Caco-2 (cell line): ENCODE measurements around the gene WDR81. TPM values are rescaled to one million over a fixed set of nuclear protein-coding genes. Genes with fewer than 3 reads are reported as not detected.

Experiments used
- BruUV-seq: library from RNA; stranded (reverse); fragments of 400-500 nt; replicated peaks from 2 replicates; lab custom pipeline; 2021; lab: Mats Ljungman, UMichigan
- CTCF ChIA-PET: fragments of 300-600 bp; sonication (Branson Sonifier 250); formaldehyde crosslinking; loops from one replicate; lab custom pipeline; 2022; ENCODE audit warnings: antibody characterized with exemption; lab: Charles Lee
- POLR2A ChIA-PET: fragments of 300-600 bp; sonication (Branson Sonifier 250); formaldehyde crosslinking; loops from one replicate; lab custom pipeline; 2022; ENCODE audit warnings: antibody characterized with exemption; lab: Charles Lee
- DNase-seq, 2 experiments: peaks; one replicate each; pipeline versions ENCODE4 v3.0.0 to v3.0.0-alpha.2; 2020 to 2022
- H3K27me3 ChIP-seq: replicated peaks from 2 replicates; pipeline ENCODE4 v1.6.0; 2011; ENCODE audit warnings: low read length; ENCODE audit not compliant: control insufficient read depth, insufficient read depth
- H3K36me3 ChIP-seq: 2 replicates; pipeline ENCODE4 v1.5.1; 2011; ENCODE audit warnings: low read length; ENCODE audit not compliant: control insufficient read depth, insufficient read depth
- H3K4me1 ChIP-seq: fragments of 250-450 bp; sonication (Bioruptor Pico); 2 replicates; pipeline ENCODE4 v1.5.1; 2020; ENCODE audit warnings: mild to moderate bottlenecking
- H3K4me3 ChIP-seq: 2 replicates; pipeline ENCODE4 v1.5.1; 2011; ENCODE audit warnings: low read depth, mild to moderate bottlenecking, control low read depth, low read length
- H3K9me3 ChIP-seq: fragments of 250-450 bp; sonication (Bioruptor Pico); 2 replicates; pipeline ENCODE4 v1.5.1; 2020; ENCODE audit warnings: mild to moderate bottlenecking, moderate library complexity
- H3K27ac Mint-ChIP-seq: one replicate; pipeline ENCODE4 v1.8.0; 2022; ENCODE audit warnings: mixed read lengths; ENCODE audit not compliant: unreplicated experiment
- H3K27me3 Mint-ChIP-seq: one replicate; pipeline ENCODE4 v1.8.0; 2022; ENCODE audit warnings: mixed read lengths; ENCODE audit not compliant: insufficient read depth, unreplicated experiment
- H3K36me3 Mint-ChIP-seq: one replicate; pipeline ENCODE4 v1.8.0; 2022; ENCODE audit warnings: mild to moderate bottlenecking, mixed read lengths; ENCODE audit not compliant: insufficient read depth, unreplicated experiment
- H3K4me1 Mint-ChIP-seq: one replicate; pipeline ENCODE4 v1.8.0; 2022; ENCODE audit warnings: low read depth, mixed read lengths; ENCODE audit not compliant: unreplicated experiment
- H3K4me3 Mint-ChIP-seq: one replicate; pipeline ENCODE4 v1.8.0; 2022; ENCODE audit warnings: mild to moderate bottlenecking, moderate library complexity, mixed read lengths; ENCODE audit not compliant: unreplicated experiment
- H3K9me3 Mint-ChIP-seq: one replicate; pipeline ENCODE4 v1.8.0; 2022; ENCODE audit warnings: mixed read lengths; ENCODE audit not compliant: unreplicated experiment
- CTCF ChIP-seq, 2 experiments: fragments of 200-600 bp in 1 of 2; IDR thresholded peaks; 1 replicate in 1 of 2; 2 replicates in 1 of 2; pipeline versions ENCODE4 v1.5.1 to v1.8.0; 2011 to 2022; ENCODE audit warnings: antibody characterized with exemption in 1 of 2, control low read depth in 1 of 2, inconsistent platforms in 1 of 2, low read depth in 1 of 2, low read length in 1 of 2, mild to moderate bottlenecking in 1 of 2, moderate library complexity in 1 of 2; ENCODE audit not compliant: insufficient read depth in 1 of 2, severe bottlenecking in 1 of 2, unreplicated experiment in 1 of 2
- intact Hi-C: fragments of 100-400 bp; cut with micrococcal nuclease; formaldehyde crosslinking; loops from one replicate; pipeline ENCODE4 v1.10.0; 2022; ENCODE audit not compliant: unreplicated experiment
- total RNA-seq: library from RNA; stranded (reverse); gene quantifications from 2 replicates; pipeline ENCODE4 v1.2.3, GENCODE V29; 2022

The WDR81 gene
- total RNA-seq, 1 experiment from 2014 or later, result 26.6 TPM

DNA sequence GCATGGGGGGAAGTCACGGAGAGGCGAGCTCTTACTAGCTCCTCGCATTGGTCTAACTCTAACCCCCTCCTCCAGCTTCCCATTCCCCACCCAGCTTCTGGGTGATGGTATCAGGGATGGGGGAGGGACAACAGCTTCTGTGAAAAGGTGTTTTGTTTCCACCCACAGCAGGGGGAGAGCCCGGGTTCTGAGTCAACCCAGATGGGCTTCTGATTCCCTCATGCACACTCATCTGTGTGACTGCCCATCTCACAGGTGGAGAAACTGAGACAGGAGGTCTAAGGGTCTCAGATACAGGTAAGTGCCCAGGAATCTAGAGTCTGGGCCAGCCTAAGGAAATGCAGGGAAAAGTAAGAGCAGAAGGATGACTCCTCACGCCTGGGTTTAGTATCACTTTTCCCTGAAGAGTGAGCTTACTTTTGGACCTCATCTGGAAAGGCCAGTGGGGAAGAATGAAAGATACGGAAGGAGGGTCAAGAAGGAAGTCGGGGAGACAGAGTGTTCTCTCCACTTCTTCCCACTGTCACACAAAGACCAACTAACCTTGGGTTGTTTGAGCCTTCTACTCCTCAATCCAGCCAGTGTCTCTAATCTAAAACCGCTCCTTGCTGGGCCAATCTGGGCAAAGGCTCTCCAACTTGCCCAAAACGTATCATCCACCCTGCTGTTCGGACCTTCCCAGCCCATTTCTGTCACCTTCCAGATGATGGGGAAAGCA lies 11.2 kb upstream of the WDR81 start:
- Mint-ChIP-seq H3K4me3 (peak overlapping the region; percentile 85), H3K9me3 (no peaks in the 10 kb centered on the region), H3K4me1 (peaks cover 43% of the 10 kb centered on the region), H3K27me3 (no peaks in the 10 kb centered on the region), H3K36me3 (peaks cover 76% of the 10 kb centered on the region), H3K27ac (peak overlapping the region; percentile 99)
- Histone ChIP-seq H3K36me3 (peaks cover 5% of the 10 kb centered on the region), H3K9me3 (no peaks in the 10 kb centered on the region), H3K4me1 (peaks cover 34% of the 10 kb centered on the region), H3K27me3 (no peaks in the 10 kb centered on the region), H3K4me3 (peak overlapping the region; percentile 94; the same call in 1 of the 2 replicates)
- ChIA-PET POLR2A (interaction anchor here (0.6 to 2.5 kb wide), 5 partner anchors 11 to 73 kb away, joined by 3 to 20 read pairs (median 3); partner anchors contain the start of genes PRPF8 and WDR81), CTCF (interaction anchor here (0.7 to 2.5 kb wide), 7 partner anchors 9 to 152 kb away, joined by 3 to 28 read pairs (median 5); partner anchors contain the start of genes RPA1 and SMYD4)
- no peak for DNase-seq
- TSS peak; percentile 34 for BruUV-seq
- intact Hi-C loops, result loop anchor here (10.0 kb wide), 1 partner anchor 151 kb away; no protein-coding TSS in a partner anchor
- TF ChIP-seq CTCF (IDR thresholded peaks at IDR 0.05; ENCODE audit: insufficient read depth in 1 of 2, low read depth in 1 of 2, low read length in 1 of 2, severe bottlenecking in 1 of 2, unreplicated experiment in 1 of 2), result no peak

- peak overlapping the region; percentile 99 for H3K27ac Mint-ChIP-seq
- CTCF ChIA-PET, result interaction anchor here (0.7 to 2.5 kb wide), 8 partner anchors 8 to 151 kb away, joined by 3 to 28 read pairs (median 4); partner anchors contain the start of genes RILP, RPA1 and SMYD4
Measured at GRCh38 chr17:1713878-1714426, 10.6 kb upstream of the WDR81 start.

More at GRCh38 chr17:1713878-1714426, 10.6 kb upstream of the WDR81 start:
- peak overlapping the region; percentile 94 for H3K4me3 ChIP-seq
- peak; percentile 78 to 85 for DNase-seq
- no peaks in the 10 kb centered on the region for H3K9me3 ChIP-seq
- POLR2A ChIA-PET, result interaction anchor here (0.6 to 2.5 kb wide), 5 partner anchors 10 to 72 kb away, joined by 3 to 20 read pairs (median 3); partner anchors contain the start of genes PRPF8 and WDR81
- peak; percentile 52 to 73 for TF ChIP-seq CTCF (IDR thresholded peaks at IDR 0.05; ENCODE audit: insufficient read depth in 1 of 2, low read depth in 1 of 2, low read length in 1 of 2, severe bottlenecking in 1 of 2, unreplicated experiment in 1 of 2)
- Mint-ChIP-seq H3K36me3 (peaks cover 76% of the 10 kb centered on the region), H3K4me3 (peak overlapping the region; percentile 85), H3K27me3 (no peaks in the 10 kb centered on the region), H3K9me3 (no peaks in the 10 kb centered on the region), H3K4me1 (peaks cover 45% of the 10 kb centered on the region)
- no TSS peak for BruUV-seq
- peaks cover 36% of the 10 kb centered on the region for H3K4me1 ChIP-seq
- no peaks in the 10 kb centered on the region for H3K27me3 ChIP-seq
- peaks cover 5% of the 10 kb centered on the region for H3K36me3 ChIP-seq
- intact Hi-C loops, result loop anchor here (2.0 to 10.0 kb wide), 2 partner anchors 45 to 151 kb away; no protein-coding TSS in a partner anchor
